Left lobe of liver (tissue), 2 donors: ENCODE measurements around the gene AIPL1. TPM values are rescaled to one million over a fixed set of nuclear protein-coding genes. Genes with fewer than 3 reads are reported as not detected.

Source experiments
- ATAC-seq: fragments of 200-7000 bp; cut with Tn5 transposase; one replicate; pipeline ENCODE4 v1.9.1; 2020; ENCODE audit warnings: mild to moderate bottlenecking, moderate library complexity
- DNase-seq: peaks from one replicate; pipeline ENCODE4 v3.0.0-alpha.2; 2020; ENCODE audit warnings: low spot score
- total RNA-seq: library from RNA; stranded (reverse); gene quantifications from one replicate; pipeline ENCODE4 v1.2.1, GENCODE V29; 2021
- donor health status: DM: no; HTN: no; CAD: no; lungs with moderate emphysema.
- donor health status: DM: no; HTN: yes; CAD: no.

AIPL1 gene
- total RNA-seq, 1 donor from 2014 or later: not detected

GRCh38 chr17:6380915-6381438 lies 53.9 kb downstream of the AIPL1 start:
- DNase-seq: no peak
- no peak for ATAC-seq

- no peak for ATAC-seq
- no peak for DNase-seq
These were observed 57.0 kb downstream of the AIPL1 start for GRCh38 chr17:6377906-6378305.

GRCh38 chr17:6376931-6377361 lies 58.0 kb downstream of the AIPL1 start:
- DNase-seq: no peak
- ATAC-seq: no peak

DNA sequence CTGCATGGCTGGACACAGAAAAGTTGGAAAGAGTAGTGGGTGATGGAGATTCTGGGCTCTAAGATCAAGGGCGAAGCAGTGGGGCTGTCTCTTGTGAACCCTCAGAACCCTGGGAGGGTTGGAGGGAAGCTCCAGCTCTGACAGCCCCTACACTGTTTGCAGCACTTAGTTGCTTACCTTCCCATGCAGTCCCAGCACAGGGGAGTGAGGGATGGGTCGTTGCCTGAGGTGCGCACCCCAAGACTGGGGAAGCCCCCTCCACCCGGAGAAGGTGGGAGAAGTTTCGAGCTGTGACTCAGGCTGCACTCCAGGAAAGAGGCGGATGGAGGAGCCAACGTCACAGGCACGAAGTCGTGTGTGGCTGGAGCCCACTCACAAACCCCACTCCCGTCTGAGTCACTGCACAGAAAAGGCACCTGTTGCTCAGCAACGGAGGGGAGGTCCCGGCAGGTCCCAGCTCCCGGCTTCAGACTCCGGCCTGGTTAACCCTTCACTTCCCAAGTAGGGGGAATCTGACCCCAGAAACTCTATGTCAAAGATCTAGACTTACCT lies 60.1 kb downstream of the AIPL1 start:
- DNase-seq (no peak), ATAC-seq (no peak)

GRCh38 chr17:6374271-6374691 lies 60.6 kb downstream of the AIPL1 start:
- no peak for ATAC-seq
- no peak for DNase-seq

Other genes with a start within 250 kb of the AIPL1 start
- 0.23 TPM for gene PIMREG, start 9.3 kb upstream of the AIPL1 start, total RNA-seq
- gene PITPNM3, start 121.4 kb upstream of the AIPL1 start, total RNA-seq: 1.8 TPM
- gene KIAA0753, start 205.6 kb upstream of the AIPL1 start, total RNA-seq: 3.1 TPM
- gene TXNDC17, start 205.9 kb upstream of the AIPL1 start, total RNA-seq: 59.2 TPM
- 6.5 TPM for gene MED31, start 216.5 kb upstream of the AIPL1 start, total RNA-seq
- 1.9 TPM for gene C17orf100, start 216.6 kb upstream of the AIPL1 start, total RNA-seq